Karpas-422 (cell line): ENCODE data around the gene PIP4K2B. TPM values are rescaled to one million over a fixed set of nuclear protein-coding genes. Genes with fewer than 3 reads are reported as not detected.

Experiments used
- DNase-seq: peaks from one replicate; pipeline ENCODE4 v3.0.0-alpha.2; 2015
- H2AFZ ChIP-seq: fragments of 200-600 bp; sonication (generic); 2 replicates; pipeline ENCODE4 v1.6.1; 2014; ENCODE audit warnings: antibody characterized with exemption, low read length, mixed read lengths
- H3K27ac ChIP-seq: fragments of 200-600 bp; sonication (generic); 2 replicates; pipeline ENCODE4 v1.5.1; 2014; ENCODE audit warnings: mild to moderate bottlenecking, low read length, moderate library complexity
- H3K27me3 ChIP-seq: fragments of 200-600 bp; sonication (generic); 2 replicates; pipeline ENCODE4 v1.6.1; 2014; ENCODE audit warnings: low read length, mixed read lengths
- H3K36me3 ChIP-seq: fragments of 200-600 bp; sonication (generic); 2 replicates; pipeline ENCODE4 v1.6.1; 2014; ENCODE audit warnings: low read length, mixed read lengths; ENCODE audit not compliant: insufficient read depth
- H3K4me1 ChIP-seq: fragments of 200-600 bp; sonication (generic); 2 replicates; pipeline ENCODE4 v1.6.1; 2014; ENCODE audit warnings: mild to moderate bottlenecking, low read length, mixed read lengths
- H3K4me2 ChIP-seq: fragments of 200-600 bp; sonication (generic); 2 replicates; pipeline ENCODE4 v1.6.1; 2014; ENCODE audit warnings: low read length, low read depth, mild to moderate bottlenecking; ENCODE audit not compliant: poor library complexity, severe bottlenecking
- H3K4me3 ChIP-seq: fragments of 200-600 bp; sonication (generic); 2 replicates; pipeline ENCODE4 v1.5.1; 2014; ENCODE audit warnings: mild to moderate bottlenecking, antibody characterized with exemption, low read length, mixed read lengths
- H3K79me2 ChIP-seq: fragments of 200-600 bp; sonication (generic); 2 replicates; pipeline ENCODE4 v1.6.1; 2014; ENCODE audit warnings: mild to moderate bottlenecking, low read length, mixed read lengths
- H3K9ac ChIP-seq: fragments of 200-600 bp; sonication (generic); 2 replicates; pipeline ENCODE4 v1.6.0; 2014; ENCODE audit warnings: low read length
- H3K9me2 ChIP-seq: fragments of 200-600 bp; sonication (generic), shearing (Covaris generic); replicated peaks from 2 replicates; pipeline ENCODE4 v1.6.0; 2014; ENCODE audit warnings: mild to moderate bottlenecking, low read length, moderate library complexity; ENCODE audit not compliant: insufficient read depth
- H3K9me3 ChIP-seq: fragments of 300-700, 200-600 bp; sonication (generic); 2 replicates; pipeline ENCODE4 v1.6.1; 2014; ENCODE audit warnings: low read length, mixed read lengths
- H4K20me1 ChIP-seq: fragments of 200-600 bp; sonication (generic); 2 replicates; pipeline ENCODE4 v1.6.1; 2014; ENCODE audit warnings: mild to moderate bottlenecking, antibody characterized with exemption, low read length, low read depth; ENCODE audit not compliant: insufficient read depth
- total RNA-seq: library from RNA; depleted of rRNA; stranded (reverse); fragments of >200 nt; shearing (Covaris generic); gene quantifications from 2 replicates; pipeline ENCODE4 v1.2.3, GENCODE V29; 2014; ENCODE audit warnings: low replicate concordance

The PIP4K2B gene
- total RNA-seq, 1 experiment from 2014 or later, result 32.0 TPM

GRCh38 chr17:38746849-38747462, 52.4 kb downstream of the PIP4K2B start:
- H3K9me3 ChIP-seq, result no peaks in the 10 kb centered on the region
- H3K36me3 ChIP-seq, result no peaks in the 10 kb centered on the region
- H3K4me3 ChIP-seq, result peak overlapping the region; percentile 74
- no peaks in the 10 kb centered on the region for H3K9me2 ChIP-seq
- peaks cover 58% of the 10 kb centered on the region for H3K4me1 ChIP-seq
- peak; percentile 83 for DNase-seq
- H4K20me1 ChIP-seq, result no peaks in the 10 kb centered on the region
- peak overlapping the region; percentile 58; the same call in 1 of the 2 replicates for H2AFZ ChIP-seq
- no peak overlapping the region for H3K27ac ChIP-seq
- peak overlapping the region; percentile 75 for H3K9ac ChIP-seq
- no peaks in the 10 kb centered on the region for H3K27me3 ChIP-seq
- H3K79me2 ChIP-seq, result no peaks in the 10 kb centered on the region
- peak overlapping the region; percentile 89 for H3K4me2 ChIP-seq

GRCh38 chr17:38746004-38746848, 53.1 kb downstream of the PIP4K2B start:
- Histone ChIP-seq H3K9me3 (no peaks in the 10 kb centered on the region), H3K79me2 (no peaks in the 10 kb centered on the region), H2AFZ (no peak overlapping the region), H3K27me3 (no peaks in the 10 kb centered on the region), H3K36me3 (no peaks in the 10 kb centered on the region), H4K20me1 (no peaks in the 10 kb centered on the region), H3K9ac (peak overlapping the region; percentile 75), H3K27ac (no peak overlapping the region), H3K9me2 (no peaks in the 10 kb centered on the region), H3K4me2 (peak overlapping the region; percentile 89), H3K4me3 (peak overlapping the region; percentile 74), H3K4me1 (peaks cover 53% of the 10 kb centered on the region)
- peak; percentile 68 for DNase-seq

GRCh38 chr17:38745545-38745944, 53.8 kb downstream of the PIP4K2B start:
- no peaks in the 10 kb centered on the region for H3K27me3 ChIP-seq
- no peaks in the 10 kb centered on the region for H3K9me2 ChIP-seq
- H3K27ac ChIP-seq, result no peak overlapping the region
- no peak overlapping the region for H2AFZ ChIP-seq
- no peaks in the 10 kb centered on the region for H3K79me2 ChIP-seq
- H3K36me3 ChIP-seq, result no peaks in the 10 kb centered on the region
- DNase-seq, result no peak
- no peak overlapping the region; the same call in 1 of the 2 replicates for H3K4me3 ChIP-seq
- H3K4me1 ChIP-seq, result peaks cover 46% of the 10 kb centered on the region
- peak overlapping the region; percentile 89 for H3K4me2 ChIP-seq
- no peak overlapping the region; the same call in 1 of the 2 replicates for H3K9ac ChIP-seq
- no peaks in the 10 kb centered on the region for H4K20me1 ChIP-seq
- H3K9me3 ChIP-seq, result no peaks in the 10 kb centered on the region

- Histone ChIP-seq H3K9ac (no peak overlapping the region), H3K4me2 (no peak overlapping the region), H3K27ac (no peak overlapping the region), H3K79me2 (no peaks in the 10 kb centered on the region), H4K20me1 (no peaks in the 10 kb centered on the region), H3K36me3 (no peaks in the 10 kb centered on the region), H3K4me3 (no peak overlapping the region), H3K9me2 (no peaks in the 10 kb centered on the region), H3K4me1 (peaks cover 29% of the 10 kb centered on the region), H3K27me3 (no peaks in the 10 kb centered on the region), H3K9me3 (no peaks in the 10 kb centered on the region), H2AFZ (no peak overlapping the region)
- DNase-seq, result no peak
These were observed 55.7 kb downstream of the PIP4K2B start for GRCh38 chr17:38743556-38744171.

GRCh38 chr17:38742411-38743308, 56.7 kb downstream of the PIP4K2B start:
- no peaks in the 10 kb centered on the region for H3K27me3 ChIP-seq
- H3K79me2 ChIP-seq, result no peaks in the 10 kb centered on the region

GRCh38 chr17:38741921-38742410, 57.4 kb downstream of the PIP4K2B start:
- H3K4me3 ChIP-seq, result no peak overlapping the region
- no peaks in the 10 kb centered on the region for H3K9me2 ChIP-seq
- no peaks in the 10 kb centered on the region for H3K9me3 ChIP-seq
- no peaks in the 10 kb centered on the region for H3K27me3 ChIP-seq
- no peak overlapping the region for H3K9ac ChIP-seq
- H2AFZ ChIP-seq, result no peak overlapping the region
- no peak overlapping the region for H3K4me2 ChIP-seq
- H4K20me1 ChIP-seq, result no peaks in the 10 kb centered on the region
- H3K4me1 ChIP-seq, result peaks cover 17% of the 10 kb centered on the region
- H3K36me3 ChIP-seq, result no peaks in the 10 kb centered on the region
- H3K27ac ChIP-seq, result no peak overlapping the region
- no peaks in the 10 kb centered on the region for H3K79me2 ChIP-seq
- no peak for DNase-seq

More at GRCh38 chr17:38742411-38743308, 56.7 kb downstream of the PIP4K2B start:
- Histone ChIP-seq H3K4me1 (peaks cover 24% of the 10 kb centered on the region), H3K4me3 (no peak overlapping the region), H3K27ac (no peak overlapping the region), H3K36me3 (no peaks in the 10 kb centered on the region), H3K9me2 (no peaks in the 10 kb centered on the region), H3K9ac (no peak overlapping the region), H3K9me3 (no peaks in the 10 kb centered on the region), H3K4me2 (no peak overlapping the region), H2AFZ (no peak overlapping the region), H4K20me1 (no peaks in the 10 kb centered on the region)
- DNase-seq, result no peak

GRCh38 chr17:38741461-38741860, 57.9 kb downstream of the PIP4K2B start:
- Histone ChIP-seq H2AFZ (no peak overlapping the region), H3K27ac (no peak overlapping the region), H3K79me2 (no peaks in the 10 kb centered on the region), H3K27me3 (no peaks in the 10 kb centered on the region), H3K4me2 (no peak overlapping the region), H4K20me1 (no peaks in the 10 kb centered on the region), H3K9me2 (no peaks in the 10 kb centered on the region), H3K9ac (no peak overlapping the region), H3K4me3 (no peak overlapping the region), H3K9me3 (no peaks in the 10 kb centered on the region), H3K4me1 (peaks cover 12% of the 10 kb centered on the region), H3K36me3 (no peaks in the 10 kb centered on the region)
- no peak for DNase-seq
